Liver (tissue), 9 donors: ENCODE data around the gene PIEZO2. TPM values are rescaled to one million over a fixed set of nuclear protein-coding genes. Genes with fewer than 3 reads are reported as not detected.

Experiments
- DNase-seq: peaks from one replicate; pipeline ENCODE4 v3.0.0-alpha.2; 2017; ENCODE audit warnings: low spot score
- H3K27ac ChIP-seq, 2 donors: one replicate each; pipeline ENCODE4 v1.7.0; 2013; ENCODE audit warnings: inconsistent platforms in 2 of 2, low read length in 2 of 2, control low read depth in 1 of 2, low read depth in 1 of 2, mild to moderate bottlenecking in 1 of 2
- H3K27me3 ChIP-seq, 4 donors: one replicate each; pipeline versions ENCODE4 v1.6.1 to v1.7.0; 2013; ENCODE audit warnings: low read length in 3 of 4, inconsistent platforms in 1 of 4, mild to moderate bottlenecking in 1 of 4, moderate library complexity in 1 of 4; ENCODE audit not compliant: control insufficient read depth in 4 of 4, insufficient read depth in 4 of 4
- H3K36me3 ChIP-seq, 4 donors: one replicate each; pipeline versions ENCODE4 v1.6.1 to v1.7.0; 2013; ENCODE audit warnings: low read length in 3 of 4, mild to moderate bottlenecking in 3 of 4, low read depth in 1 of 4, moderate library complexity in 1 of 4; ENCODE audit not compliant: control insufficient read depth in 4 of 4, insufficient read depth in 3 of 4
- H3K4me1 ChIP-seq, 4 donors: one replicate each; pipeline versions ENCODE4 v1.6.1 to v1.7.0; 2013; ENCODE audit warnings: low read length in 3 of 4, mild to moderate bottlenecking in 3 of 4, moderate library complexity in 1 of 4; ENCODE audit not compliant: control insufficient read depth in 4 of 4, insufficient read depth in 4 of 4
- H3K4me3 ChIP-seq, 3 donors: one replicate each; pipeline versions ENCODE4 v1.6.1 to v1.7.0; 2013; ENCODE audit warnings: low read length in 3 of 3, control low read depth in 1 of 3, low read depth in 1 of 3, mild to moderate bottlenecking in 1 of 3
- H3K9ac ChIP-seq, 2 donors: one replicate each; pipeline ENCODE4 v1.7.0; 2013; ENCODE audit warnings: low read length in 2 of 2, mild to moderate bottlenecking in 2 of 2, moderate library complexity in 2 of 2, control low read depth in 1 of 2, low read depth in 1 of 2
- H3K9me3 ChIP-seq, 4 donors: one replicate each; pipeline versions ENCODE4 v1.6.1 to v1.7.0; 2013; ENCODE audit warnings: low read length in 3 of 4; ENCODE audit not compliant: control insufficient read depth in 4 of 4
- ATF3 ChIP-seq: IDR thresholded peaks from 2 replicates; pipeline ENCODE4 v1.6.1; 2016; ENCODE audit warnings: antibody characterized with exemption
- CTCF ChIP-seq: fragments of 150-350 bp; IDR thresholded peaks from 2 replicates; pipeline ENCODE4 v1.5.1; 2017; ENCODE audit warnings: improper control_type of control experiment, low read depth, low read length; ENCODE audit not compliant: missing input control
- EGR1 ChIP-seq, 2 donors: IDR thresholded peaks; 2 replicates each; pipeline ENCODE4 v1.6.1; 2016 to 2018; ENCODE audit warnings: antibody characterized with exemption in 2 of 2, low read depth in 2 of 2
- FOXA1 ChIP-seq: IDR thresholded peaks from 2 replicates; pipeline ENCODE4 v1.6.1; 2016; ENCODE audit warnings: antibody characterized with exemption
- FOXA2 ChIP-seq: IDR thresholded peaks from 2 replicates; pipeline ENCODE4 v1.6.1; 2016; ENCODE audit warnings: antibody characterized with exemption
- GABPA ChIP-seq, 2 donors: IDR thresholded peaks in 1 of 2; conservative IDR thresholded peaks in 1 of 2; 2 replicates each; pipeline ENCODE4 v1.6.1; 2016; ENCODE audit warnings: antibody characterized with exemption in 2 of 2, mild to moderate bottlenecking in 1 of 2, moderate library complexity in 1 of 2
- HNF4A ChIP-seq, 2 donors: conservative IDR thresholded peaks; 2 replicates each; pipeline ENCODE4 v1.6.1; 2016; ENCODE audit warnings: antibody characterized with exemption in 2 of 2, mild to moderate bottlenecking in 2 of 2
- HNF4G ChIP-seq: IDR thresholded peaks from 2 replicates; pipeline ENCODE4 v1.6.1; 2016; ENCODE audit warnings: antibody characterized with exemption
- JUND ChIP-seq, 2 donors: IDR thresholded peaks; 2 replicates each; pipeline ENCODE4 v1.6.1; 2016; ENCODE audit warnings: antibody characterized with exemption in 2 of 2
- MAX ChIP-seq: IDR thresholded peaks from 2 replicates; pipeline ENCODE4 v1.6.1; 2016; ENCODE audit warnings: antibody characterized with exemption
- NR2F2 ChIP-seq: IDR thresholded peaks from 2 replicates; pipeline ENCODE4 v1.6.1; 2016; ENCODE audit warnings: antibody characterized with exemption
- RAD21 ChIP-seq, 2 donors: IDR thresholded peaks; 2 replicates each; pipeline ENCODE4 v1.6.1; 2016; ENCODE audit warnings: antibody characterized with exemption in 2 of 2, mild to moderate bottlenecking in 2 of 2
- REST ChIP-seq: IDR thresholded peaks from 2 replicates; pipeline ENCODE4 v1.6.1; 2016; ENCODE audit warnings: antibody characterized with exemption, mild to moderate bottlenecking
- RXRA ChIP-seq, 2 donors: IDR thresholded peaks; 2 replicates each; pipeline ENCODE4 v1.6.1; 2017 to 2018; ENCODE audit warnings: antibody characterized with exemption in 2 of 2, mild to moderate bottlenecking in 1 of 2
- SP1 ChIP-seq: IDR thresholded peaks from 2 replicates; pipeline ENCODE4 v1.6.1; 2018; ENCODE audit warnings: antibody characterized with exemption, mild to moderate bottlenecking
- TAF1 ChIP-seq: conservative IDR thresholded peaks from 2 replicates; pipeline ENCODE4 v1.6.1; 2016; ENCODE audit warnings: antibody characterized with exemption, mild to moderate bottlenecking
- YY1 ChIP-seq: IDR thresholded peaks from 2 replicates; pipeline ENCODE4 v1.6.1; 2016; ENCODE audit warnings: antibody characterized with exemption, mild to moderate bottlenecking
- ZBTB33 ChIP-seq: IDR thresholded peaks from 2 replicates; pipeline ENCODE4 v1.6.1; 2016; ENCODE audit warnings: antibody characterized with exemption
- WGBS: extraction: QIAGEN DNeasy Blood & Tissue Kit; methylation state at CpG from one replicate; pipeline ENCODE4 v1.1.7; 2013; 5-methylcytosine and 5-hydroxymethylcytosine counted together
- polyA plus RNA-seq, 2 donors: library from polyadenylated mRNA; stranded (reverse) in 1 of 2; unstranded in 1 of 2; fragments of 200-250 nt in 1 of 2; fragments of >200 nt in 1 of 2; fragmentation: Nextera tagmentation in 1 of 2; extraction: Ambion mirVana in 1 of 2; gene quantifications; one replicate each; pipeline versions ENCODE4 v1.2.1 to v1.2.3, GENCODE V29; 2013 to 2015
- total RNA-seq, 2 donors: library from RNA; depleted of rRNA; stranded (reverse); fragments of >200 nt; gene quantifications; one replicate each; pipeline ENCODE4 v1.2.3, GENCODE V29; 2014
- donor health status: healthy.
- donor health status: healthy.
- donor health status: healthy.
- donor health status: healthy.
- donor health status: healthy.

PIEZO2 gene
- total and polyA plus RNA-seq, 4 donors, result 1.1 to 12.3 (median 4.8) TPM

GRCh38 chr18:11106894-11107293, 42.5 kb downstream of the PIEZO2 start:
- Histone ChIP-seq H3K9me3 (no peaks in the 10 kb centered on the region), H3K36me3 (no peaks in the 10 kb centered on the region), H3K27ac (no peak overlapping the region), H3K9ac (no peak overlapping the region), H3K27me3 (no peaks in the 10 kb centered on the region), H3K4me1 (peaks cover 0 to 21% (median 13%) of the 10 kb centered on the region in 4 donors), H3K4me3 (no peak overlapping the region)
- no peak for TF ChIP-seq SP1
- no peak for TF ChIP-seq NR2F2
- no peak for TF ChIP-seq EGR1 (IDR thresholded peaks at IDR 0.05; ENCODE audit: low read depth in 2 of 2)
- no peak for TF ChIP-seq FOXA1
- no peak for TF ChIP-seq RXRA (IDR thresholded peaks at IDR 0.05)
- no peak for TF ChIP-seq HNF4A (conservative IDR thresholded peaks at IDR 0.05)
- no peak for TF ChIP-seq ATF3
- no peak for TF ChIP-seq RAD21 (IDR thresholded peaks at IDR 0.05)
- no peak for TF ChIP-seq TAF1
- TF ChIP-seq JUND (IDR thresholded peaks at IDR 0.05), result no peak
- TF ChIP-seq GABPA (IDR thresholded peaks at IDR 0.05 in 1 of 2, conservative IDR thresholded peaks at IDR 0.05 in 1 of 2), result no peak
- TF ChIP-seq ZBTB33, result no peak
- no peak for TF ChIP-seq MAX
- TF ChIP-seq CTCF, result no peak
- no peak for TF ChIP-seq REST
- no peak for TF ChIP-seq YY1
- WGBS, result 87% methylated on average over 6 of the region's 6 CpGs
- DNase-seq, result no peak

- TF ChIP-seq FOXA2 (no peak), RXRA (IDR thresholded peaks at IDR 0.05) (no peak), MAX (no peak), ZBTB33 (no peak), CTCF (no peak), HNF4G (no peak), YY1 (no peak), HNF4A (conservative IDR thresholded peaks at IDR 0.05) (no peak), FOXA1 (no peak), JUND (IDR thresholded peaks at IDR 0.05) (no peak)
- Histone ChIP-seq H3K9me3 (no peaks in the 10 kb centered on the region), H3K27me3 (no peaks in the 10 kb centered on the region), H3K4me3 (no peak overlapping the region), H3K9ac (no peak overlapping the region), H3K36me3 (no peaks in the 10 kb centered on the region), H3K4me1 (peaks cover 2 to 21% (median 13%) of the 10 kb centered on the region in 4 donors), H3K27ac (no peak overlapping the region)
- 72% methylated on average over 6 of the region's 6 CpGs for WGBS
- no peak for DNase-seq
These were observed 43.9 kb downstream of the PIEZO2 start for GRCh38 chr18:11105463-11105862.
